HCT116 (cell line): ENCODE data around the gene S100A12. TPM values are rescaled to one million over a fixed set of nuclear protein-coding genes. Genes with fewer than 3 reads are reported as not detected.

ENCODE experiments used
- ATAC-seq: fragments of 200-7000 bp; cut with Tn5 transposase; 2 replicates; pipeline ENCODE4 v1.9.1; 2020; ENCODE audit warnings: mild to moderate bottlenecking, moderate library complexity
- BruUV-seq: library from RNA; stranded (reverse); fragments of 400-500 nt; replicated peaks from 2 replicates; lab custom pipeline; 2021; lab: Mats Ljungman, UMichigan
- CTCF ChIA-PET: fragments of 300-600 bp; sonication (Branson Sonifier 250); formaldehyde crosslinking; loops from one replicate; lab custom pipeline; 2021; ENCODE audit warnings: antibody characterized with exemption; lab: Charles Lee
- POLR2A ChIA-PET: fragments of 300-600, 350-600 bp; sonication (Branson Sonifier 250); formaldehyde crosslinking; loops from one replicate; lab custom pipeline; 2021; ENCODE audit warnings: antibody characterized with exemption; lab: Charles Lee
- RAD21 ChIA-PET, 2 experiments: fragments of 300-600 bp; sonication (Branson Sonifier 250); formaldehyde crosslinking; loops; one replicate each; lab custom pipeline; 2023; ENCODE audit warnings: low total read pairs in 2 of 2; ENCODE audit not compliant: uncharacterized antibody in 2 of 2, unreplicated experiment in 2 of 2, low non-redundant PET in 1 of 2; lab: Charles Lee
- DNase-seq: peaks from one replicate; pipeline ENCODE4 v3.0.0-alpha.2; 2010; ENCODE audit warnings: low read depth, low spot score
- H2AFZ ChIP-seq: fragments of 200-600 bp; shearing (Covaris generic), sonication (generic); 2 replicates; pipeline ENCODE4 v1.6.1; 2017; ENCODE audit warnings: low read depth, mixed run types, mixed read lengths, antibody characterized with exemption, low read length; ENCODE audit not compliant: poor library complexity, severe bottlenecking
- H3K27ac ChIP-seq: 2 replicates; pipeline ENCODE4 v1.5.1; 2012; ENCODE audit warnings: low read depth, low read length
- H3K27me3 ChIP-seq: fragments of 200-600 bp; sonication (generic); 2 replicates; pipeline ENCODE4 v1.6.1; 2016; ENCODE audit warnings: mixed run types, low read length, mixed read lengths; ENCODE audit not compliant: insufficient read depth
- H3K36me3 ChIP-seq, 2 experiments: fragments of 200-500 bp in 1 of 2; fragments of 200-600 bp in 1 of 2; sonication (Bioruptor generic) in 1 of 2; sonication (generic) in 1 of 2; 2 replicates each; pipeline versions ENCODE4 v1.5.1 to v1.6.1; 2014 to 2016; ENCODE audit warnings: low read length in 2 of 2, inconsistent platforms in 1 of 2, mixed read lengths in 1 of 2, mixed run types in 1 of 2; ENCODE audit not compliant: insufficient read depth in 2 of 2, control insufficient read depth in 1 of 2
- H3K4me1 ChIP-seq, 2 experiments: fragments of 200-600 bp in 1 of 2; sonication (generic) in 1 of 2; 2 replicates each; pipeline versions ENCODE4 v1.5.1 to v1.6.1; 2012 to 2017; ENCODE audit warnings: low read length in 2 of 2, inconsistent platforms in 1 of 2, mild to moderate bottlenecking in 1 of 2, mixed read lengths in 1 of 2, mixed run types in 1 of 2, moderate library complexity in 1 of 2; ENCODE audit not compliant: insufficient read depth in 2 of 2, control insufficient read depth in 1 of 2
- H3K4me2 ChIP-seq: fragments of 200-600 bp; sonication (generic); 2 replicates; pipeline ENCODE4 v1.6.1; 2017; ENCODE audit warnings: mixed run types, low read length, mixed read lengths
- H3K4me3 ChIP-seq, 2 experiments: fragments of 200-600 bp in 1 of 2; sonication (generic) in 1 of 2; replicated peaks in 1 of 2; 2 replicates each; pipeline ENCODE4 v1.5.1; 2011 to 2016; ENCODE audit warnings: low read length in 2 of 2, control low read depth in 1 of 2, low read depth in 1 of 2, mild to moderate bottlenecking in 1 of 2, mixed read lengths in 1 of 2, mixed run types in 1 of 2
- H3K79me2 ChIP-seq: fragments of 200-600 bp; sonication (generic); 2 replicates; pipeline ENCODE4 v1.6.1; 2017; ENCODE audit warnings: mild to moderate bottlenecking, mixed run types, low read length, moderate library complexity, mixed read lengths; ENCODE audit not compliant: insufficient read depth
- H3K9ac ChIP-seq: fragments of 200-600 bp; sonication (generic); 2 replicates; pipeline ENCODE4 v1.6.1; 2016; ENCODE audit warnings: low read length, mixed read lengths
- H3K9me2 ChIP-seq: fragments of 200-600 bp; sonication (generic), shearing (Covaris generic); 2 replicates; pipeline ENCODE4 v1.6.1; 2017; ENCODE audit warnings: mixed run types, mild to moderate bottlenecking, moderate library complexity; ENCODE audit not compliant: insufficient read depth
- H3K9me3 ChIP-seq, 2 experiments: fragments of 200-500 bp in 1 of 2; fragments of 200-600 bp in 1 of 2; sonication (Bioruptor generic) in 1 of 2; sonication (generic) in 1 of 2; 2 replicates each; pipeline ENCODE4 v1.6.1; 2014 to 2017; ENCODE audit warnings: low read length in 2 of 2, mixed read lengths in 2 of 2, inconsistent platforms in 1 of 2, low read depth in 1 of 2, mild to moderate bottlenecking in 1 of 2, mixed run types in 1 of 2, moderate library complexity in 1 of 2; ENCODE audit not compliant: control insufficient read depth in 1 of 2, insufficient read depth in 1 of 2
- H4K20me1 ChIP-seq: fragments of 200-600 bp; sonication (generic), shearing (Covaris generic); 2 replicates; pipeline ENCODE4 v1.6.1; 2017; ENCODE audit warnings: mixed run types, mild to moderate bottlenecking, moderate library complexity; ENCODE audit not compliant: insufficient read depth
- ATF3 ChIP-seq: IDR thresholded peaks from 2 replicates; pipeline ENCODE4 v1.6.1; 2012
- CEBPB ChIP-seq: IDR thresholded peaks from 2 replicates; pipeline ENCODE4 v1.6.1; 2012; ENCODE audit warnings: low read depth
- ELF1 ChIP-seq: IDR thresholded peaks from 2 replicates; pipeline ENCODE4 v1.6.1; 2012; ENCODE audit warnings: low read depth, borderline replicate concordance
- FOSL1 ChIP-seq: IDR thresholded peaks from 2 replicates; pipeline ENCODE4 v1.6.1; 2012; ENCODE audit warnings: low read depth
- REST ChIP-seq: IDR thresholded peaks from 2 replicates; pipeline ENCODE4 v1.6.1; 2012; ENCODE audit warnings: low read depth
- SP1 ChIP-seq: IDR thresholded peaks from 2 replicates; pipeline ENCODE4 v1.6.1; 2012; ENCODE audit warnings: low read depth
- TCF7L2 ChIP-seq: IDR thresholded peaks from 2 replicates; pipeline ENCODE4 v1.7.0; 2011; ENCODE audit warnings: borderline replicate concordance, inconsistent platforms; ENCODE audit not compliant: insufficient read depth, insufficient read length; ENCODE audit errors: extremely low read depth
- YY1 ChIP-seq: IDR thresholded peaks from 2 replicates; pipeline ENCODE4 v1.6.1; 2011; ENCODE audit warnings: low read length, low read depth, moderate library complexity, mild to moderate bottlenecking; ENCODE audit not compliant: insufficient replicate concordance; ENCODE audit errors: extremely low read depth
- ZNF274 ChIP-seq: fragments of 200-500 bp; sonication (Bioruptor generic); IDR thresholded peaks from 2 replicates; pipeline ENCODE4 v1.6.1; 2014; ENCODE audit warnings: mild to moderate bottlenecking, low read depth, low read length, inconsistent platforms
- intact Hi-C: fragments of 100-400 bp; cut with micrococcal nuclease; formaldehyde crosslinking; loops from 2 replicates; pipeline ENCODE4 v1.10.0; 2022
- total RNA-seq: library from RNA; stranded (reverse); gene quantifications from one replicate; pipeline ENCODE4 v1.2.1, GENCODE V29; 2021; ENCODE audit not compliant: unreplicated experiment

S100A12 gene
- total RNA-seq, 1 experiment from 2014 or later: not detected

GRCh38 chr1:153387785-153388184, 12.4 kb upstream of the S100A12 start:
- CTCF ChIA-PET: no interaction called here
- no peak overlapping the region for H3K4me2 ChIP-seq
- H2AFZ ChIP-seq: no peak overlapping the region
- H3K9me2 ChIP-seq: no peaks in the 10 kb centered on the region
- no TSS peak for BruUV-seq
- H4K20me1 ChIP-seq: no peaks in the 10 kb centered on the region
- no peak for DNase-seq
- no peak overlapping the region for H3K9ac ChIP-seq
- RAD21 ChIA-PET: no interaction called here
- H3K4me1 ChIP-seq: no peaks in the 10 kb centered on the region
- no peaks in the 10 kb centered on the region for H3K9me3 ChIP-seq
- no peak overlapping the region for H3K27ac ChIP-seq
- no peaks in the 10 kb centered on the region for H3K79me2 ChIP-seq
- POLR2A ChIA-PET: no interaction called here
- H3K4me3 ChIP-seq: no peak overlapping the region
- H3K27me3 ChIP-seq: peaks cover 71% of the 10 kb centered on the region
- no peak for ATAC-seq
- intact Hi-C loops: no loop called here
- no peaks in the 10 kb centered on the region for H3K36me3 ChIP-seq
- TF ChIP-seq YY1 (no peak), CEBPB (no peak), TCF7L2 (no peak), FOSL1 (no peak), ELF1 (no peak), ATF3 (no peak), REST (no peak), ZNF274 (no peak), SP1 (no peak)
